Ramos (cell line): ENCODE data around the gene ENOSF1.

Experiments used
- in situ Hi-C: fragments of 300-500 bp; cut with MboI; formaldehyde crosslinking; loops from one replicate; pipeline ENCODE4 v1.14.3; 2022; ENCODE audit warnings: low sequenced_read_pairs; ENCODE audit not compliant: unreplicated experiment

The ENOSF1 gene

GRCh38 chr18:644395-645004 lies 67.9 kb downstream of the ENOSF1 start:
- in situ Hi-C loops = no loop called here

GRCh38 chr18:641224-641623 lies 71.2 kb downstream of the ENOSF1 start:
- in situ Hi-C loops = no loop called here

GRCh38 chr18:635171-635570 lies 77.3 kb downstream of the ENOSF1 start:
- in situ Hi-C loops = no loop called here

GRCh38 chr18:634551-635045 lies 77.8 kb downstream of the ENOSF1 start:
- in situ Hi-C loops = no loop called here

- in situ Hi-C loops = no loop called here
These were observed 80.9 kb downstream of the ENOSF1 start for GRCh38 chr18:631560-631959.

- in situ Hi-C loops = loop anchor here (10.0 kb wide), 1 partner anchor 205 kb away; no protein-coding TSS in a partner anchor
These were observed 82.9 kb downstream of the ENOSF1 start for GRCh38 chr18:629269-630150.

- in situ Hi-C loops = loop anchor here (10.0 kb wide), 1 partner anchor 208 kb away; no protein-coding TSS in a partner anchor
These were observed 85.2 kb downstream of the ENOSF1 start for GRCh38 chr18:627231-627630.

- in situ Hi-C loops = loop anchor here (10.0 kb wide), 1 partner anchor 211 kb away; no protein-coding TSS in a partner anchor
These were observed 88.4 kb downstream of the ENOSF1 start for GRCh38 chr18:623761-624620.

- in situ Hi-C loops = loop anchor here (10.0 kb wide), 1 partner anchor 213 kb away; no protein-coding TSS in a partner anchor
These were observed 90.1 kb downstream of the ENOSF1 start for GRCh38 chr18:622289-622688.

- in situ Hi-C loops = loop anchor here (10.0 kb wide), 1 partner anchor 213 kb away; no protein-coding TSS in a partner anchor
These were observed 91.0 kb downstream of the ENOSF1 start for GRCh38 chr18:621291-622043.
